H1 (cell line): Measurements from ENCODE around the gene PRMT5. TPM values are rescaled to one million over a fixed set of nuclear protein-coding genes. Genes with fewer than 3 reads are reported as not detected.

Experiments
- CTCF ChIA-PET: fragments of 300-600 bp; sonication (Branson Sonifier 250); formaldehyde crosslinking; loops from one replicate; lab custom pipeline; 2021; ENCODE audit not compliant: partially characterized antibody; lab: Charles Lee
- POLR2A ChIA-PET: fragments of 300-600 bp; sonication (Branson Sonifier 250); formaldehyde crosslinking; loops from one replicate; lab custom pipeline; 2021; ENCODE audit warnings: inconsistent platforms; ENCODE audit not compliant: partially characterized antibody; lab: Charles Lee
- DNase-seq, 2 experiments: peaks; one replicate each; pipeline versions ENCODE4 v3.0.0 to v3.0.0-alpha.2; 2010 to 2022; ENCODE audit warnings: low spot score in 2 of 2, low read depth in 1 of 2, mixed read lengths in 1 of 2
- FAIRE-seq: peaks from 2 replicates; lab custom pipeline; 2011; peaks lifted over from hg19 to GRCh38; lab: Jason Lieb, UNC
- H2AFZ ChIP-seq: 2 replicates; pipeline ENCODE4 v1.8.1; 2012; ENCODE audit warnings: low read length, inconsistent platforms
- H2AK5ac ChIP-seq: 2 replicates; pipeline ENCODE4 v1.6.1; 2013; ENCODE audit warnings: low read depth, low read length
- H2BK120ac ChIP-seq: replicated peaks from 2 replicates; pipeline ENCODE3; 2013; ENCODE audit warnings: low read depth, low read length, inconsistent platforms
- H2BK12ac ChIP-seq: 2 replicates; pipeline ENCODE4 v1.6.1; 2013; ENCODE audit warnings: low read depth, low read length
- H2BK15ac ChIP-seq: 2 replicates; pipeline ENCODE4 v1.6.1; 2013; ENCODE audit warnings: low read length
- H2BK20ac ChIP-seq: 2 replicates; pipeline ENCODE4 v1.6.1; 2013; ENCODE audit warnings: low read length
- H2BK5ac ChIP-seq: 2 replicates; pipeline ENCODE4 v1.6.1; 2013; ENCODE audit warnings: low read depth, low read length
- H3K14ac ChIP-seq: 2 replicates; pipeline ENCODE4 v1.6.1; 2013; ENCODE audit warnings: inconsistent platforms; ENCODE audit not compliant: insufficient read length
- H3K18ac ChIP-seq: 2 replicates; pipeline ENCODE4 v1.6.1; 2013; ENCODE audit warnings: low read length; ENCODE audit errors: extremely low read depth
- H3K23ac ChIP-seq: 2 replicates; pipeline ENCODE4 v1.6.1; 2013; ENCODE audit warnings: inconsistent platforms; ENCODE audit not compliant: insufficient read length
- H3K23me2 ChIP-seq: 2 replicates; pipeline ENCODE4 v1.6.1; 2013; ENCODE audit warnings: low read depth, low read length
- H3K27ac ChIP-seq: 2 replicates; pipeline ENCODE4 v1.6.1; 2011; ENCODE audit warnings: low read depth, low read length, inconsistent platforms
- H3K27me3 ChIP-seq, 4 experiments: replicated peaks in 1 of 4; 1 replicate in 1 of 4; 2 replicates in 3 of 4; pipeline versions ENCODE4 v1.6.1 to v1.8.1; 2011 to 2013; ENCODE audit warnings: low read length in 3 of 4, mild to moderate bottlenecking in 3 of 4, inconsistent platforms in 2 of 4, mixed read lengths in 2 of 4, moderate library complexity in 1 of 4; ENCODE audit not compliant: control insufficient read depth in 3 of 4, insufficient read depth in 3 of 4; ENCODE audit errors: extremely low read depth in 1 of 4
- H3K36me3 ChIP-seq, 4 experiments: 2 replicates each; pipeline versions ENCODE4 v1.6.1 to v1.8.1; 2011 to 2013; ENCODE audit warnings: mild to moderate bottlenecking in 4 of 4, low read length in 3 of 4, moderate library complexity in 2 of 4, control low read depth in 1 of 4, inconsistent platforms in 1 of 4; ENCODE audit not compliant: insufficient read depth in 4 of 4, control insufficient read depth in 2 of 4
- H3K4ac ChIP-seq: replicated peaks from 2 replicates; pipeline ENCODE3; 2013; ENCODE audit warnings: low read length, low read depth, mixed read lengths, inconsistent platforms; ENCODE audit not compliant: insufficient read length
- H3K4me1 ChIP-seq, 4 experiments: replicated peaks in 1 of 4; 1 replicate in 1 of 4; 2 replicates in 3 of 4; pipeline versions ENCODE4 v1.6.1 to v1.8.1; 2011 to 2013; ENCODE audit warnings: low read length in 3 of 4, inconsistent platforms in 2 of 4, mixed read lengths in 1 of 4; ENCODE audit not compliant: insufficient read depth in 4 of 4, control insufficient read depth in 3 of 4
- H3K4me2 ChIP-seq, 2 experiments: 2 replicates each; pipeline versions ENCODE4 v1.6.1 to v1.8.1; 2011 to 2013; ENCODE audit warnings: low read depth in 2 of 2, low read length in 2 of 2, control low read depth in 1 of 2, inconsistent platforms in 1 of 2, mild to moderate bottlenecking in 1 of 2; ENCODE audit not compliant: insufficient read depth in 1 of 2
- H3K4me3 ChIP-seq, 4 experiments: fragments of 200-600, 300-600 bp in 1 of 4; sonication (generic), shearing (Covaris generic), sonication (Bioruptor Twin) in 1 of 4; 2 replicates each; pipeline versions ENCODE4 v1.5.1 to v1.8.1; 2011 to 2016; ENCODE audit warnings: low read length in 4 of 4, low read depth in 3 of 4, control low read depth in 2 of 4, inconsistent platforms in 2 of 4, mild to moderate bottlenecking in 2 of 4, mixed read lengths in 1 of 4, moderate library complexity in 1 of 4; ENCODE audit not compliant: insufficient read depth in 2 of 4; ENCODE audit errors: extremely low read depth in 1 of 4
- H3K56ac ChIP-seq: replicated peaks from 2 replicates; pipeline ENCODE3; 2013; ENCODE audit warnings: low read depth, mild to moderate bottlenecking, mixed read lengths, low read length, inconsistent platforms; ENCODE audit not compliant: insufficient read length
- H3K79me1 ChIP-seq: 2 replicates; pipeline ENCODE4 v1.6.1; 2013; ENCODE audit warnings: low read depth, low read length, control low read depth
- H3K79me2 ChIP-seq, 2 experiments: 2 replicates each; pipeline versions ENCODE4 v1.6.1 to v1.8.1; 2012 to 2013; ENCODE audit warnings: low read length in 2 of 2, mild to moderate bottlenecking in 2 of 2, inconsistent platforms in 1 of 2; ENCODE audit not compliant: insufficient read depth in 2 of 2, control insufficient read depth in 1 of 2
- H3K9ac ChIP-seq, 4 experiments: replicated peaks in 1 of 4; 1 replicate in 1 of 4; 2 replicates in 3 of 4; pipeline versions ENCODE4 v1.6.1 to v1.8.1; 2011 to 2013; ENCODE audit warnings: low read depth in 3 of 4, low read length in 3 of 4, control low read depth in 2 of 4, mild to moderate bottlenecking in 2 of 4, moderate library complexity in 2 of 4, inconsistent platforms in 1 of 4; ENCODE audit errors: extremely low read depth in 1 of 4
- H3K9me3 ChIP-seq, 2 experiments: 2 replicates each; pipeline versions ENCODE4 v1.6.1 to v1.8.1; 2012 to 2013; ENCODE audit warnings: mild to moderate bottlenecking in 2 of 2, moderate library complexity in 2 of 2, control low read depth in 1 of 2, inconsistent platforms in 1 of 2, low read depth in 1 of 2, low read length in 1 of 2, mixed read lengths in 1 of 2; ENCODE audit not compliant: insufficient read depth in 2 of 2
- H4K20me1 ChIP-seq, 2 experiments: replicated peaks in 1 of 2; 2 replicates each; pipeline versions ENCODE3 to v1.8.1; 2011 to 2013; ENCODE audit warnings: inconsistent platforms in 2 of 2, low read length in 2 of 2, mild to moderate bottlenecking in 1 of 2; ENCODE audit not compliant: insufficient read depth in 2 of 2, control insufficient read depth in 1 of 2
- H4K5ac ChIP-seq: 2 replicates; pipeline ENCODE4 v1.6.1; 2013; ENCODE audit warnings: low read length, low read depth, mixed read lengths, inconsistent platforms; ENCODE audit not compliant: insufficient read length
- H4K8ac ChIP-seq: 2 replicates; pipeline ENCODE4 v1.8.0; 2013; ENCODE audit warnings: mild to moderate bottlenecking, moderate library complexity, low read length, inconsistent platforms; ENCODE audit not compliant: insufficient read depth; ENCODE audit errors: extremely low read depth
- H4K91ac ChIP-seq: replicated peaks from 2 replicates; pipeline ENCODE3; 2013; ENCODE audit warnings: low read length, mixed read lengths, inconsistent platforms; ENCODE audit not compliant: insufficient read length
- CREB1 ChIP-seq: IDR thresholded peaks from 2 replicates; pipeline ENCODE4 v1.6.1; 2012; ENCODE audit warnings: inconsistent platforms
- CTCF ChIP-seq, 3 experiments: IDR thresholded peaks; 1 replicate in 2 of 3; 2 replicates in 1 of 3; pipeline versions ENCODE4 v1.5.1 to v1.6.1; 2011; ENCODE audit warnings: low read length in 3 of 3, mild to moderate bottlenecking in 3 of 3, inconsistent platforms in 2 of 3, low read depth in 1 of 3, moderate library complexity in 1 of 3; ENCODE audit not compliant: insufficient read depth in 1 of 3; ENCODE audit errors: control extremely low read depth in 1 of 3
- GABPA ChIP-seq: IDR thresholded peaks from 2 replicates; pipeline ENCODE4 v1.6.1; 2011; ENCODE audit warnings: mild to moderate bottlenecking, low read length, moderate library complexity, borderline replicate concordance; ENCODE audit not compliant: insufficient read depth
- HDAC6 ChIP-seq: IDR thresholded peaks from one replicate; pipeline ENCODE4 v1.7.1; 2012; ENCODE audit warnings: low read depth, mild to moderate bottlenecking, inconsistent platforms, low read length, moderate library complexity
- JUND ChIP-seq: IDR thresholded peaks from 2 replicates; pipeline ENCODE4 v1.6.1; 2011; ENCODE audit warnings: mild to moderate bottlenecking, improper control_type of control experiment, low read length
- PHF8 ChIP-seq: fragments of 200-600 bp; sonication (generic); conservative IDR thresholded peaks from 2 replicates; pipeline ENCODE4 v1.7.1; 2012; ENCODE audit warnings: low read depth, mild to moderate bottlenecking, inconsistent platforms, low read length, moderate library complexity
- RNF2 ChIP-seq: fragments of 200-900, 300-1000 bp; sonication (generic); IDR thresholded peaks from 2 replicates; pipeline ENCODE4 v1.7.1; 2016; ENCODE audit warnings: borderline replicate concordance, low read depth, mild to moderate bottlenecking, antibody characterized with exemption, low read length; ENCODE audit not compliant: poor library complexity, severe bottlenecking; ENCODE audit errors: missing control alignments
- SUZ12 ChIP-seq: fragments of 200-600 bp; sonication (generic); IDR thresholded peaks from 2 replicates; pipeline ENCODE4 v1.6.1; 2012; ENCODE audit warnings: mild to moderate bottlenecking, inconsistent platforms, low read length, moderate library complexity, mixed read lengths
- TBP ChIP-seq: IDR thresholded peaks from 2 replicates; pipeline ENCODE4 v1.6.1; 2011; ENCODE audit warnings: low read depth, low read length, improper control_type of control experiment
- ZNF274 ChIP-seq: IDR thresholded peaks from 2 replicates; pipeline ENCODE4 v1.7.0; 2012; ENCODE audit warnings: low read length, borderline replicate concordance; ENCODE audit errors: extremely low read depth
- WGBS, 2 experiments: shearing (Covaris generic) in 1 of 2; methylation state at CpG; one replicate each; pipeline versions ENCODE4 v1.1.6 to v1.1.7; 2013 to 2015; ENCODE audit warnings: low lambda C conversion rate in 2 of 2, mixed read lengths in 2 of 2, inconsistent platforms in 1 of 2, low coverage in 1 of 2, missing lambda C conversion rate in 1 of 2; ENCODE audit not compliant: insufficient replicate concordance in 2 of 2, insufficient coverage in 1 of 2, insufficient read length in 1 of 2; ENCODE audit errors: extremely low coverage in 1 of 2, missing lambda C conversion rate in 1 of 2; 5-methylcytosine and 5-hydroxymethylcytosine counted together
- polyA plus RNA-seq, 7 experiments: library from polyadenylated mRNA; depleted of rRNA in 3 of 7; stranded (reverse) in 5 of 7; unstranded in 2 of 7; fragments of >200 nt in 5 of 7; fragments of 200-250 nt in 2 of 7; gene quantifications; 1 replicate in 5 of 7; 2 replicates in 1 of 7; 4 replicates in 1 of 7; pipeline versions ENCODE4 v1.2.1 to v1.2.3, GENCODE V29; 2011 to 2013; ENCODE audit warnings: missing spikeins in 2 of 7, mixed read lengths in 2 of 7
- total RNA-seq: library from RNA; stranded (reverse); fragmentation: NEBNext Ultra II Directional; extraction: Animal tissue kit (Norgen Biotek cat#: 25700); gene quantifications from 2 replicates; pipeline ENCODE4 v1.2.1, GENCODE V29; 2021

The PRMT5 gene
- total and polyA plus RNA-seq, 2 of the 8 experiments (the other 6 are each of a cell fraction or from before 2014, with no cell fraction given), result 171 to 402 TPM

GRCh38 chr14:22966783-22967269 is 37.6 kb upstream of the PRMT5 start:
- Histone ChIP-seq H3K56ac (no peak overlapping the region), H3K9ac (no peak overlapping the region), H4K8ac (no peak overlapping the region), H3K4me3 (no peak overlapping the region), H3K27ac (no peak overlapping the region), H3K4ac (no peak overlapping the region), H3K14ac (no peak overlapping the region), H3K18ac (no peak overlapping the region), H3K4me2 (no peak overlapping the region), H3K79me1 (no peaks in the 10 kb centered on the region), H2BK12ac (no peak overlapping the region), H2AFZ (no peak overlapping the region), H3K79me2 (no peaks in the 10 kb centered on the region), H2BK120ac (no peak overlapping the region), H4K91ac (no peak overlapping the region), H2AK5ac (no peak overlapping the region), H3K36me3 (peaks cover 0 to 14% (median 5%) of the 10 kb centered on the region in 4 experiments; a peak in 3 of 8 replicates), H4K5ac (no peak overlapping the region), H3K27me3 (no peaks in the 10 kb centered on the region), H2BK15ac (no peak overlapping the region), H4K20me1 (no peaks in the 10 kb centered on the region), H3K23me2 (no peaks in the 10 kb centered on the region), H2BK5ac (no peak overlapping the region), H2BK20ac (no peak overlapping the region), H3K9me3 (no peaks in the 10 kb centered on the region), H3K4me1 (no peaks in the 10 kb centered on the region), H3K23ac (no peak overlapping the region)
- no peak for FAIRE-seq
- 91% methylated on average over 4 of the region's 4 CpGs; no CpG with 5 or more reads in 1 of the 2 experiments for WGBS, 2 experiments
- CTCF ChIA-PET, result interaction anchor here (0.6 to 2.5 kb wide), 7 partner anchors 11 to 396 kb away, joined by 3 to 13 read pairs (median 3); no protein-coding TSS in a partner anchor
- POLR2A ChIA-PET, result interaction anchor here (1.4 to 9.7 kb wide), 7 partner anchors 8 to 94 kb away, joined by 3 to 118 read pairs (median 13); partner anchors contain the start of genes AJUBA, HAUS4 and PRMT5
- no peak for DNase-seq
- TF ChIP-seq TBP, result no peak
- no peak for TF ChIP-seq PHF8
- TF ChIP-seq CTCF (IDR thresholded peaks at IDR 0.05; ENCODE audit: control extremely low read depth in 1 of 3, insufficient read depth in 1 of 3, low read depth in 1 of 3, low read length in 3 of 3), result no peak
- no peak for TF ChIP-seq RNF2
- no peak for TF ChIP-seq ZNF274
- no peak for TF ChIP-seq SUZ12
- no peak for TF ChIP-seq GABPA
- no peak for TF ChIP-seq HDAC6
- TF ChIP-seq CREB1, result no peak
- no peak for TF ChIP-seq JUND
